ENCODE results near the gene KHDC3L.
A peak's percentile ranks its signal among the peaks of the same experiment; 100 is the strongest.
"Not testable (repeated sequence)": the region's sequence is repeated elsewhere in the genome, so short reads cannot be mapped to it uniquely, and the experiment has no call there.

Gene KHDC3L

GRCh38 chr6:73375216-73375615, 12.8 kb downstream of the KHDC3L start:
- no peak overlapping the region for H3K9ac ChIP-seq (ENCODE audit: low read length)
- no peak overlapping the region for H3K4me3 ChIP-seq (ENCODE audit: low read length)
- H3K27me3 ChIP-seq (ENCODE audit: control insufficient read depth, insufficient read depth, low read length): no peaks in the 10 kb centered on the region
- H3K9me3 ChIP-seq (ENCODE audit: control insufficient read depth, low read length): no peaks in the 10 kb centered on the region
- H3K4me1 ChIP-seq (ENCODE audit: control insufficient read depth, insufficient read depth, low read length): no peaks in the 10 kb centered on the region
- no peaks in the 10 kb centered on the region for H3K36me3 ChIP-seq (ENCODE audit: control insufficient read depth, insufficient read depth, low read length)

- Histone ChIP-seq H3K4me1 (ENCODE audit: control insufficient read depth, insufficient read depth, low read length) (no peaks in the 10 kb centered on the region), H3K9ac (ENCODE audit: low read length) (no peak overlapping the region), H3K4me3 (ENCODE audit: low read length) (no peak overlapping the region), H3K9me3 (ENCODE audit: control insufficient read depth, low read length) (no peaks in the 10 kb centered on the region), H3K36me3 (ENCODE audit: control insufficient read depth, insufficient read depth, low read length) (no peaks in the 10 kb centered on the region), H3K27me3 (ENCODE audit: control insufficient read depth, insufficient read depth, low read length) (no peaks in the 10 kb centered on the region)
Observed at GRCh38 chr6:73377225-73377624, 14.8 kb downstream of the KHDC3L start.

GRCh38 chr6:73381531-73381930, 19.1 kb downstream of the KHDC3L start:
- not testable (repeated sequence) for H3K27me3 ChIP-seq (ENCODE audit: control insufficient read depth, insufficient read depth, low read length); H3K4me3 ChIP-seq (ENCODE audit: low read length); H3K4me1 ChIP-seq (ENCODE audit: control insufficient read depth, insufficient read depth, low read length); H3K9ac ChIP-seq (ENCODE audit: low read length); H3K36me3 ChIP-seq (ENCODE audit: control insufficient read depth, insufficient read depth, low read length); H3K9me3 ChIP-seq (ENCODE audit: control insufficient read depth, low read length)

- H3K27me3 ChIP-seq (ENCODE audit: control insufficient read depth, insufficient read depth, low read length): no peaks in the 10 kb centered on the region
- H3K4me3 ChIP-seq (ENCODE audit: low read length): no peak overlapping the region
- no peaks in the 10 kb centered on the region for H3K9me3 ChIP-seq (ENCODE audit: control insufficient read depth, low read length)
- no peak overlapping the region for H3K9ac ChIP-seq (ENCODE audit: low read length)
- no peaks in the 10 kb centered on the region for H3K4me1 ChIP-seq (ENCODE audit: control insufficient read depth, insufficient read depth, low read length)
- H3K36me3 ChIP-seq (ENCODE audit: control insufficient read depth, insufficient read depth, low read length): no peaks in the 10 kb centered on the region
Observed at GRCh38 chr6:73382462-73383113, 20.1 kb downstream of the KHDC3L start.

- H3K4me1 ChIP-seq (ENCODE audit: control insufficient read depth, insufficient read depth, low read length): peaks cover 4% of the 10 kb centered on the region
- peak overlapping the region; percentile 80 for H3K9ac ChIP-seq (ENCODE audit: low read length)
- peak overlapping the region; percentile 74 for H3K4me3 ChIP-seq (ENCODE audit: low read length)
- no peaks in the 10 kb centered on the region for H3K36me3 ChIP-seq (ENCODE audit: control insufficient read depth, insufficient read depth, low read length)
- H3K9me3 ChIP-seq (ENCODE audit: control insufficient read depth, low read length): no peaks in the 10 kb centered on the region
- H3K27me3 ChIP-seq (ENCODE audit: control insufficient read depth, insufficient read depth, low read length): no peaks in the 10 kb centered on the region
Observed at GRCh38 chr6:73388433-73388799, 26.0 kb downstream of the KHDC3L start.

GRCh38 chr6:73388800-73389512, 26.5 kb downstream of the KHDC3L start:
- Histone ChIP-seq H3K9ac (ENCODE audit: low read length) (peak overlapping the region; percentile 80), H3K4me1 (ENCODE audit: control insufficient read depth, insufficient read depth, low read length) (peaks cover 4% of the 10 kb centered on the region), H3K27me3 (ENCODE audit: control insufficient read depth, insufficient read depth, low read length) (no peaks in the 10 kb centered on the region), H3K36me3 (ENCODE audit: control insufficient read depth, insufficient read depth, low read length) (no peaks in the 10 kb centered on the region), H3K4me3 (ENCODE audit: low read length) (peak overlapping the region; percentile 74), H3K9me3 (ENCODE audit: control insufficient read depth, low read length) (no peaks in the 10 kb centered on the region)

GRCh38 chr6:73389854-73390253, 27.4 kb downstream of the KHDC3L start:
- H3K4me3 ChIP-seq (ENCODE audit: low read length): no peak overlapping the region
- H3K9me3 ChIP-seq (ENCODE audit: control insufficient read depth, low read length): no peaks in the 10 kb centered on the region
- no peaks in the 10 kb centered on the region for H3K36me3 ChIP-seq (ENCODE audit: control insufficient read depth, insufficient read depth, low read length)
- no peaks in the 10 kb centered on the region for H3K27me3 ChIP-seq (ENCODE audit: control insufficient read depth, insufficient read depth, low read length)
- no peak overlapping the region for H3K9ac ChIP-seq (ENCODE audit: low read length)
- peaks cover 4% of the 10 kb centered on the region for H3K4me1 ChIP-seq (ENCODE audit: control insufficient read depth, insufficient read depth, low read length)

- Histone ChIP-seq H3K9ac (ENCODE audit: low read length) (no peak overlapping the region), H3K27me3 (ENCODE audit: control insufficient read depth, insufficient read depth, low read length) (no peaks in the 10 kb centered on the region), H3K4me1 (ENCODE audit: control insufficient read depth, insufficient read depth, low read length) (peaks cover 4% of the 10 kb centered on the region), H3K9me3 (ENCODE audit: control insufficient read depth, low read length) (no peaks in the 10 kb centered on the region), H3K36me3 (ENCODE audit: control insufficient read depth, insufficient read depth, low read length) (no peaks in the 10 kb centered on the region), H3K4me3 (ENCODE audit: low read length) (no peak overlapping the region)
Observed at GRCh38 chr6:73391675-73392074, 29.2 kb downstream of the KHDC3L start.

- not testable (repeated sequence) for H3K36me3 ChIP-seq (ENCODE audit: control insufficient read depth, insufficient read depth, low read length); H3K9ac ChIP-seq (ENCODE audit: low read length)
Observed at GRCh38 chr6:73392188-73392587, 29.7 kb downstream of the KHDC3L start.

GRCh38 chr6:73393278-73393677, 30.8 kb downstream of the KHDC3L start:
- Histone ChIP-seq H3K4me3 (ENCODE audit: low read length) (no peak overlapping the region), H3K27me3 (ENCODE audit: control insufficient read depth, insufficient read depth, low read length) (no peaks in the 10 kb centered on the region), H3K4me1 (ENCODE audit: control insufficient read depth, insufficient read depth, low read length) (peaks cover 3% of the 10 kb centered on the region), H3K36me3 (ENCODE audit: control insufficient read depth, insufficient read depth, low read length) (no peaks in the 10 kb centered on the region), H3K9me3 (ENCODE audit: control insufficient read depth, low read length) (no peaks in the 10 kb centered on the region), H3K9ac (ENCODE audit: low read length) (no peak overlapping the region)

More at GRCh38 chr6:73392188-73392587, 29.7 kb downstream of the KHDC3L start:
- not testable (repeated sequence) for H3K27me3 ChIP-seq (ENCODE audit: control insufficient read depth, insufficient read depth, low read length); H3K4me3 ChIP-seq (ENCODE audit: low read length); H3K4me1 ChIP-seq (ENCODE audit: control insufficient read depth, insufficient read depth, low read length); H3K9me3 ChIP-seq (ENCODE audit: control insufficient read depth, low read length)

GRCh38 chr6:73394577-73395354, 32.3 kb downstream of the KHDC3L start, which contains the start of gene DDX43:
DDX43 (plus strand) TSS chr6:73394828; CDS start chr6:73394906, 78 bp downstream.
- Histone ChIP-seq H3K4me1 (ENCODE audit: control insufficient read depth, insufficient read depth, low read length) (no peaks in the 10 kb centered on the region), H3K9ac (ENCODE audit: low read length) (peak within 1 kb of the TSS; percentile 43), H3K9me3 (ENCODE audit: control insufficient read depth, low read length) (no peaks in the 10 kb centered on the region), H3K4me3 (ENCODE audit: low read length) (no peak within 1 kb of the TSS), H3K27me3 (ENCODE audit: control insufficient read depth, insufficient read depth, low read length) (no peaks in the 10 kb centered on the region), H3K36me3 (ENCODE audit: control insufficient read depth, insufficient read depth, low read length) (no peaks in the 10 kb centered on the region)

GRCh38 chr6:73395875-73396274, 33.4 kb downstream of the KHDC3L start:
- Histone ChIP-seq H3K36me3 (ENCODE audit: control insufficient read depth, insufficient read depth, low read length) (no peaks in the 10 kb centered on the region), H3K4me3 (ENCODE audit: low read length) (no peak overlapping the region), H3K4me1 (ENCODE audit: control insufficient read depth, insufficient read depth, low read length) (no peaks in the 10 kb centered on the region), H3K9ac (ENCODE audit: low read length) (no peak overlapping the region), H3K9me3 (ENCODE audit: control insufficient read depth, low read length) (no peaks in the 10 kb centered on the region), H3K27me3 (ENCODE audit: control insufficient read depth, insufficient read depth, low read length) (no peaks in the 10 kb centered on the region)
